UCSD-AML1 (cell line): Measurements from ENCODE around the gene PTDSS2.
"Not testable (repeated sequence)": the region's sequence is repeated elsewhere in the genome, so short reads cannot be mapped to it uniquely, and the experiment has no call there.

Experiments
- DNase-seq: peaks from one replicate; lab custom pipeline; 2025; ENCODE audit not compliant: unreplicated experiment; lab: John Stamatoyannopoulos, UW

The PTDSS2 gene

GRCh38 chr11:464316-464715, 14.2 kb downstream of the PTDSS2 start:
- DNase-seq, result no peak

- DNase-seq, result peak; percentile 28
These were observed 15.9 kb downstream of the PTDSS2 start for GRCh38 chr11:465896-466530.

- no peak for DNase-seq
These were observed 18.0 kb downstream of the PTDSS2 start for GRCh38 chr11:468036-468435.

GRCh38 chr11:468493-468892, 18.4 kb downstream of the PTDSS2 start:
- no peak for DNase-seq

GRCh38 chr11:469026-469683, 19.1 kb downstream of the PTDSS2 start:
- not testable (repeated sequence) for DNase-seq

GRCh38 chr11:469684-470560, 19.8 kb downstream of the PTDSS2 start:
- DNase-seq, result no peak

GRCh38 chr11:471468-472145, 21.5 kb downstream of the PTDSS2 start:
- DNase-seq, result no peak

- DNase-seq, result no peak
These were observed 22.2 kb downstream of the PTDSS2 start for GRCh38 chr11:472272-472671.

GRCh38 chr11:472816-473215, 22.7 kb downstream of the PTDSS2 start:
- no peak for DNase-seq

GRCh38 chr11:473415-473814, 23.3 kb downstream of the PTDSS2 start:
- DNase-seq, result no peak

- DNase-seq, result no peak
These were observed 24.1 kb downstream of the PTDSS2 start for GRCh38 chr11:473962-474785.

GRCh38 chr11:474914-475506, 24.9 kb downstream of the PTDSS2 start:
- no peak for DNase-seq

- DNase-seq, result no peak
These were observed 25.9 kb downstream of the PTDSS2 start for GRCh38 chr11:475941-476340.

GRCh38 chr11:476416-476815, 26.3 kb downstream of the PTDSS2 start:
- no peak for DNase-seq

GRCh38 chr11:477052-477715, 27.1 kb downstream of the PTDSS2 start:
- no peak for DNase-seq

GRCh38 chr11:479311-479710, 29.2 kb downstream of the PTDSS2 start:
- no peak for DNase-seq

- no peak for DNase-seq
These were observed 34.5 kb downstream of the PTDSS2 start for GRCh38 chr11:484616-485015.

GRCh38 chr11:486189-486588, 36.1 kb downstream of the PTDSS2 start:
- no peak for DNase-seq

- DNase-seq, result no peak
These were observed 37.5 kb downstream of the PTDSS2 start for GRCh38 chr11:487571-488021.

GRCh38 chr11:488062-488461, 38.0 kb downstream of the PTDSS2 start:
- DNase-seq, result no peak
